Mononuclear cell (primary cell): ENCODE data around the gene PLEKHG2. TPM values are rescaled to one million over a fixed set of nuclear protein-coding genes. Genes with fewer than 3 reads are reported as not detected.

Source experiments
- H3K27me3 ChIP-seq: 2 replicates; pipeline ENCODE4 v1.6.0; 2011; ENCODE audit warnings: low read length, control low read depth; ENCODE audit not compliant: insufficient read depth
- H3K4me1 ChIP-seq: 2 replicates; pipeline ENCODE4 v1.5.1; 2011; ENCODE audit warnings: mild to moderate bottlenecking, low read length, control low read depth; ENCODE audit not compliant: insufficient read depth
- H3K4me3 ChIP-seq: 2 replicates; pipeline ENCODE4 v1.5.1; 2011; ENCODE audit warnings: mild to moderate bottlenecking, low read length, moderate library complexity
- H3K9me3 ChIP-seq: 2 replicates; pipeline ENCODE4 v1.5.1; 2011; ENCODE audit warnings: low read depth, mild to moderate bottlenecking, control low read depth, low read length
- total RNA-seq: library from RNA; depleted of rRNA; stranded (reverse); fragments of >200 nt; gene quantifications from one replicate; pipeline ENCODE4 v1.2.3, GENCODE V29; 2012

The PLEKHG2 gene
- total RNA-seq, 1 donor, result 21.5 TPM

- Histone ChIP-seq H3K9me3 (no peaks in the 10 kb centered on the region), H3K4me3 (peak overlapping the region; percentile 24), H3K4me1 (peaks cover 68% of the 10 kb centered on the region), H3K27me3 (no peaks in the 10 kb centered on the region)
These were observed 14.1 kb upstream of the PLEKHG2 start for GRCh38 chr19:39398297-39398864.

GRCh38 chr19:39399668-39400050 is 12.8 kb upstream of the PLEKHG2 start:
- Histone ChIP-seq H3K4me3 (no peak overlapping the region), H3K4me1 (peaks cover 75% of the 10 kb centered on the region), H3K9me3 (no peaks in the 10 kb centered on the region), H3K27me3 (no peaks in the 10 kb centered on the region)

GRCh38 chr19:39400061-39400460 is 12.4 kb upstream of the PLEKHG2 start:
- no peak overlapping the region for H3K4me3 ChIP-seq
- peaks cover 79% of the 10 kb centered on the region for H3K4me1 ChIP-seq
- no peaks in the 10 kb centered on the region for H3K27me3 ChIP-seq
- H3K9me3 ChIP-seq, result no peaks in the 10 kb centered on the region

- Histone ChIP-seq H3K4me3 (no peak overlapping the region), H3K27me3 (no peaks in the 10 kb centered on the region), H3K9me3 (no peaks in the 10 kb centered on the region), H3K4me1 (peaks cover 89% of the 10 kb centered on the region)
These were observed 11.4 kb upstream of the PLEKHG2 start for GRCh38 chr19:39401070-39401548.

- Histone ChIP-seq H3K4me1 (peaks cover 91% of the 10 kb centered on the region), H3K4me3 (no peak overlapping the region), H3K9me3 (no peaks in the 10 kb centered on the region)
These were observed 10.7 kb upstream of the PLEKHG2 start for GRCh38 chr19:39401549-39402345.

GRCh38 chr19:39402346-39403300 is 9.8 kb upstream of the PLEKHG2 start:
- H3K4me3 ChIP-seq, result peak overlapping the region; percentile 53
- H3K4me1 ChIP-seq, result peaks cover 84% of the 10 kb centered on the region
- no peaks in the 10 kb centered on the region for H3K27me3 ChIP-seq
- H3K9me3 ChIP-seq, result no peaks in the 10 kb centered on the region

More at GRCh38 chr19:39401549-39402345, 10.7 kb upstream of the PLEKHG2 start:
- no peaks in the 10 kb centered on the region for H3K27me3 ChIP-seq

- Histone ChIP-seq H3K27me3 (no peaks in the 10 kb centered on the region), H3K9me3 (no peaks in the 10 kb centered on the region), H3K4me3 (peak overlapping the region; percentile 53), H3K4me1 (peaks cover 78% of the 10 kb centered on the region)
These were observed 8.8 kb upstream of the PLEKHG2 start for GRCh38 chr19:39403331-39404312.

- H3K27me3 ChIP-seq, result no peaks in the 10 kb centered on the region
- H3K9me3 ChIP-seq, result no peaks in the 10 kb centered on the region
- H3K4me3 ChIP-seq, result peak overlapping the region; percentile 100
- H3K4me1 ChIP-seq, result peaks cover 66% of the 10 kb centered on the region
These were observed 7.1 kb upstream of the PLEKHG2 start for GRCh38 chr19:39405261-39405957.

- Histone ChIP-seq H3K27me3 (no peaks in the 10 kb centered on the region), H3K4me3 (peak overlapping the region; percentile 100), H3K4me1 (peaks cover 66% of the 10 kb centered on the region), H3K9me3 (no peaks in the 10 kb centered on the region)
These were observed 6.4 kb upstream of the PLEKHG2 start for GRCh38 chr19:39405958-39406655.

GRCh38 chr19:39406656-39407409 is 5.6 kb upstream of the PLEKHG2 start, which contains the start of gene ZFP36:
ZFP36 (plus strand) TSS chr19:39406847; CDS start chr19:39406905, 58 bp downstream.
- H3K9me3 ChIP-seq, result no peaks in the 10 kb centered on the region
- peaks cover 66% of the 10 kb centered on the region for H3K4me1 ChIP-seq
- peak within 1 kb of the TSS; percentile 100 for H3K4me3 ChIP-seq
- H3K27me3 ChIP-seq, result no peaks in the 10 kb centered on the region

GRCh38 chr19:39407410-39407659 is 5.1 kb upstream of the PLEKHG2 start:
- Histone ChIP-seq H3K4me3 (peak overlapping the region; percentile 100), H3K27me3 (no peaks in the 10 kb centered on the region), H3K9me3 (no peaks in the 10 kb centered on the region), H3K4me1 (peaks cover 62% of the 10 kb centered on the region)

GRCh38 chr19:39407660-39408391 is 4.6 kb upstream of the PLEKHG2 start:
- peaks cover 57% of the 10 kb centered on the region for H3K4me1 ChIP-seq
- H3K4me3 ChIP-seq, result peak overlapping the region; percentile 100
- no peaks in the 10 kb centered on the region for H3K9me3 ChIP-seq
- H3K27me3 ChIP-seq, result no peaks in the 10 kb centered on the region
